K562 (cell line): ENCODE measurements around the gene CCM2. TPM values are rescaled to one million over a fixed set of nuclear protein-coding genes. Genes with fewer than 3 reads are reported as not detected.

Experiments
- COPS2 ChIP-seq: fragments of 450-650 bp; conservative IDR thresholded peaks from 2 replicates; pipeline ENCODE4 v1.6.1; 2016; ENCODE audit warnings: mild to moderate bottlenecking, moderate library complexity
- DPF2 ChIP-seq: fragments of 450-650 bp; IDR thresholded peaks from 2 replicates; pipeline ENCODE4 v1.6.1; 2016
- EGR1 ChIP-seq: fragments of 450-650 bp; conservative IDR thresholded peaks from 2 replicates; pipeline ENCODE4 v1.6.1; 2017; ENCODE audit warnings: mild to moderate bottlenecking
- ETV1 ChIP-seq: fragments of 450-650 bp; conservative IDR thresholded peaks from 2 replicates; pipeline ENCODE4 v1.6.1; 2016; ENCODE audit warnings: missing genetic modification characterization, control low read depth, low read depth, missing compliant biosample characterization
- FOSL1 ChIP-seq: fragments of 200-800 bp; sonication (Bioruptor generic); conservative IDR thresholded peaks from 2 replicates; pipeline ENCODE4 v1.6.1; 2016; ENCODE audit warnings: missing genetic modification characterization, missing compliant biosample characterization
- GTF2A2 ChIP-seq: IDR thresholded peaks from 2 replicates; pipeline ENCODE4 v1.6.1; 2016; ENCODE audit warnings: mild to moderate bottlenecking, missing genetic modification characterization, missing compliant biosample characterization
- IRF9 ChIP-seq: fragments of 450-650 bp; IDR thresholded peaks from 2 replicates; pipeline ENCODE4 v1.6.1; 2016; ENCODE audit warnings: missing biosample characterization, missing genetic modification characterization
- MAFG ChIP-seq: fragments of 450-650 bp; conservative IDR thresholded peaks from 2 replicates; pipeline ENCODE4 v1.6.1; 2016; ENCODE audit warnings: missing genetic modification characterization, missing compliant biosample characterization
- MAFK ChIP-seq: IDR thresholded peaks from 2 replicates; pipeline ENCODE4 v1.6.1; 2011; ENCODE audit warnings: low read length, improper control_type of control experiment
- NBN ChIP-seq: fragments of 450-650 bp; IDR thresholded peaks from 2 replicates; pipeline ENCODE4 v1.6.1; 2016; ENCODE audit warnings: low read depth, mild to moderate bottlenecking
- SFPQ ChIP-seq: fragments of 200-400 bp; formaldehyde crosslinking; IDR thresholded peaks from 2 replicates; pipeline ENCODE4 v1.6.1; 2017; ENCODE audit warnings: mild to moderate bottlenecking, low read depth, low read length, moderate library complexity
- SRSF1 ChIP-seq: fragments of 200-400 bp; formaldehyde crosslinking; IDR thresholded peaks from 2 replicates; pipeline ENCODE4 v1.6.1; 2017; ENCODE audit warnings: mild to moderate bottlenecking, low read depth, low read length, moderate library complexity
- XRCC5 ChIP-seq: fragments of 200-400 bp; formaldehyde crosslinking; IDR thresholded peaks from 2 replicates; pipeline ENCODE4 v1.6.1; 2017; ENCODE audit warnings: low read depth, mild to moderate bottlenecking, low read length
- ZFP30 ChIP-seq: fragments of 250-450 bp; sonication (Bioruptor Pico); IDR thresholded peaks from 2 replicates; pipeline ENCODE4 v1.8.0; 2022; ENCODE audit warnings: moderate library complexity, mild to moderate bottlenecking, inconsistent platforms, borderline replicate concordance
- ZNF586 ChIP-seq: fragments of 450-650 bp; formaldehyde crosslinking; conservative IDR thresholded peaks from 2 replicates; pipeline ENCODE4 v1.4.0; 2020; ENCODE audit warnings: mild to moderate bottlenecking, moderate library complexity
- ZNF696 ChIP-seq: fragments of 250-450 bp; sonication (Bioruptor Pico); conservative IDR thresholded peaks from 2 replicates; pipeline ENCODE4 v1.4.0; 2020; ENCODE audit warnings: mild to moderate bottlenecking, moderate library complexity
- ZNF780A ChIP-seq: fragments of 250-450 bp; sonication (Bioruptor Pico); IDR thresholded peaks from 2 replicates; pipeline ENCODE4 v1.5.0; 2021; ENCODE audit warnings: mild to moderate bottlenecking
- polyA plus RNA-seq, 8 experiments: library from polyadenylated mRNA; depleted of rRNA in 4 of 8; stranded (reverse) in 5 of 8; unstranded in 3 of 8; fragments of >200 nt; fragmentation: Nextera tagmentation in 2 of 8; fragmentation: Illumina TruSeq in 1 of 8; extraction: Ambion mirVana in 2 of 8; extraction: Trizol in 1 of 8; gene quantifications; 2 replicates each; pipeline versions ENCODE4 v1.2.1 to v1.2.3, GENCODE V29; 2011 to 2014; ENCODE audit warnings: inconsistent platforms in 1 of 8, missing spikeins in 1 of 8
- total RNA-seq, 7 experiments: library from RNA; depleted of rRNA in 6 of 7; stranded (reverse); fragments of >200 nt in 6 of 7; fragmentation: Illumina TruSeq in 2 of 7; extraction: Trizol in 2 of 7; gene quantifications; 2 replicates each; pipeline versions ENCODE4 v1.2.1 to v1.2.3, GENCODE V29; 2011 to 2021; ENCODE audit warnings: low replicate concordance in 1 of 7
- TF ChIP-seq, protein P1 (sequence below): sonication (generic); formaldehyde crosslinking; IDR thresholded peaks from 2 replicates; pipeline ENCODE4 v1.8.1; 2022; ENCODE audit warnings: missing genetic modification reagents
- TF ChIP-seq, protein P2 (sequence below): fragments of 250-450 bp; sonication (Bioruptor Pico); IDR thresholded peaks from 2 replicates; pipeline ENCODE4 v1.9.0; 2021; ENCODE audit warnings: mild to moderate bottlenecking, inconsistent platforms
- TF ChIP-seq, protein P3 (sequence below): sonication (generic); formaldehyde crosslinking; IDR thresholded peaks from 2 replicates; pipeline ENCODE4 v1.8.1; 2023; ENCODE audit warnings: mild to moderate bottlenecking, missing genetic modification reagents

Gene CCM2
- total and polyA plus RNA-seq, 9 of the 15 experiments (the other 6 are each of a cell fraction or from before 2014, with no cell fraction given) = 0.41 to 38.6 (median 25.9) TPM

- TF ChIP-seq DPF2 = peak; percentile 84; the same call in 1 of the 2 replicates
- peak; percentile 62; the same call in 1 of the 2 replicates for TF ChIP-seq NBN
- TF ChIP-seq FOSL1 (tag) = 0 out of 2 replicates have a peak, but pooled peaks have one; percentile 22
- TF ChIP-seq ZFP30 (CRISPR knock-in tag) = no peak
- TF ChIP-seq ZNF586 (CRISPR knock-in tag) = no peak
- TF ChIP-seq XRCC5 = no peak
- no peak for TF ChIP-seq IRF9 (tag)
- no peak for TF ChIP-seq ZNF780A (CRISPR knock-in tag)
- TF ChIP-seq EGR1 = no peak
- TF ChIP-seq MAFK = no peak
- TF ChIP-seq, protein P1, sequence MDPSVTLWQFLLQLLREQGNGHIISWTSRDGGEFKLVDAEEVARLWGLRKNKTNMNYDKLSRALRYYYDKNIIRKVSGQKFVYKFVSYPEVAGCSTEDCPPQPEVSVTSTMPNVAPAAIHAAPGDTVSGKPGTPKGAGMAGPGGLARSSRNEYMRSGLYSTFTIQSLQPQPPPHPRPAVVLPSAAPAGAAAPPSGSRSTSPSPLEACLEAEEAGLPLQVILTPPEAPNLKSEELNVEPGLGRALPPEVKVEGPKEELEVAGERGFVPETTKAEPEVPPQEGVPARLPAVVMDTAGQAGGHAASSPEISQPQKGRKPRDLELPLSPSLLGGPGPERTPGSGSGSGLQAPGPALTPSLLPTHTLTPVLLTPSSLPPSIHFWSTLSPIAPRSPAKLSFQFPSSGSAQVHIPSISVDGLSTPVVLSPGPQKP = no peak
- no peak for TF ChIP-seq SRSF1
- TF ChIP-seq, protein P2, sequence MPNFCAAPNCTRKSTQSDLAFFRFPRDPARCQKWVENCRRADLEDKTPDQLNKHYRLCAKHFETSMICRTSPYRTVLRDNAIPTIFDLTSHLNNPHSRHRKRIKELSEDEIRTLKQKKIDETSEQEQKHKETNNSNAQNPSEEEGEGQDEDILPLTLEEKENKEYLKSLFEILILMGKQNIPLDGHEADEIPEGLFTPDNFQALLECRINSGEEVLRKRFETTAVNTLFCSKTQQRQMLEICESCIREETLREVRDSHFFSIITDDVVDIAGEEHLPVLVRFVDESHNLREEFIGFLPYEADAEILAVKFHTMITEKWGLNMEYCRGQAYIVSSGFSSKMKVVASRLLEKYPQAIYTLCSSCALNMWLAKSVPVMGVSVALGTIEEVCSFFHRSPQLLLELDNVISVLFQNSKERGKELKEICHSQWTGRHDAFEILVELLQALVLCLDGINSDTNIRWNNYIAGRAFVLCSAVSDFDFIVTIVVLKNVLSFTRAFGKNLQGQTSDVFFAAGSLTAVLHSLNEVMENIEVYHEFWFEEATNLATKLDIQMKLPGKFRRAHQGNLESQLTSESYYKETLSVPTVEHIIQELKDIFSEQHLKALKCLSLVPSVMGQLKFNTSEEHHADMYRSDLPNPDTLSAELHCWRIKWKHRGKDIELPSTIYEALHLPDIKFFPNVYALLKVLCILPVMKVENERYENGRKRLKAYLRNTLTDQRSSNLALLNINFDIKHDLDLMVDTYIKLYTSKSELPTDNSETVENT (CRISPR knock-in tag) = no peak
- no peak for TF ChIP-seq SFPQ
- TF ChIP-seq GTF2A2 (tag) = no peak
- TF ChIP-seq, protein P3, sequence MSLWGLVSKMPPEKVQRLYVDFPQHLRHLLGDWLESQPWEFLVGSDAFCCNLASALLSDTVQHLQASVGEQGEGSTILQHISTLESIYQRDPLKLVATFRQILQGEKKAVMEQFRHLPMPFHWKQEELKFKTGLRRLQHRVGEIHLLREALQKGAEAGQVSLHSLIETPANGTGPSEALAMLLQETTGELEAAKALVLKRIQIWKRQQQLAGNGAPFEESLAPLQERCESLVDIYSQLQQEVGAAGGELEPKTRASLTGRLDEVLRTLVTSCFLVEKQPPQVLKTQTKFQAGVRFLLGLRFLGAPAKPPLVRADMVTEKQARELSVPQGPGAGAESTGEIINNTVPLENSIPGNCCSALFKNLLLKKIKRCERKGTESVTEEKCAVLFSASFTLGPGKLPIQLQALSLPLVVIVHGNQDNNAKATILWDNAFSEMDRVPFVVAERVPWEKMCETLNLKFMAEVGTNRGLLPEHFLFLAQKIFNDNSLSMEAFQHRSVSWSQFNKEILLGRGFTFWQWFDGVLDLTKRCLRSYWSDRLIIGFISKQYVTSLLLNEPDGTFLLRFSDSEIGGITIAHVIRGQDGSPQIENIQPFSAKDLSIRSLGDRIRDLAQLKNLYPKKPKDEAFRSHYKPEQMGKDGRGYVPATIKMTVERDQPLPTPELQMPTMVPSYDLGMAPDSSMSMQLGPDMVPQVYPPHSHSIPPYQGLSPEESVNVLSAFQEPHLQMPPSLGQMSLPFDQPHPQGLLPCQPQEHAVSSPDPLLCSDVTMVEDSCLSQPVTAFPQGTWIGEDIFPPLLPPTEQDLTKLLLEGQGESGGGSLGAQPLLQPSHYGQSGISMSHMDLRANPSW (CRISPR knock-in tag) = no peak
- no peak for TF ChIP-seq ETV1 (tag)
- TF ChIP-seq MAFG = no peak
- no peak for TF ChIP-seq COPS2
- no peak for TF ChIP-seq ZNF696 (CRISPR knock-in tag)
Observed at GRCh38 chr7:44987996-44988395, 12.0 kb upstream of the CCM2 start (continued).
